H1 (cell line): ENCODE data around the gene STAT3. TPM values are rescaled to one million over a fixed set of nuclear protein-coding genes. Genes with fewer than 3 reads are reported as not detected.

Experiments used
- CTCF ChIA-PET: fragments of 300-600 bp; sonication (Branson Sonifier 250); formaldehyde crosslinking; loops from one replicate; lab custom pipeline; 2021; ENCODE audit not compliant: partially characterized antibody; lab: Charles Lee
- POLR2A ChIA-PET: fragments of 300-600 bp; sonication (Branson Sonifier 250); formaldehyde crosslinking; loops from one replicate; lab custom pipeline; 2021; ENCODE audit warnings: inconsistent platforms; ENCODE audit not compliant: partially characterized antibody; lab: Charles Lee
- DNase-seq, 2 experiments: peaks; one replicate each; pipeline versions ENCODE4 v3.0.0 to v3.0.0-alpha.2; 2010 to 2022; ENCODE audit warnings: low spot score in 2 of 2, low read depth in 1 of 2, mixed read lengths in 1 of 2
- FAIRE-seq: peaks from 2 replicates; lab custom pipeline; 2011; peaks lifted over from hg19 to GRCh38; lab: Jason Lieb, UNC
- H2AFZ ChIP-seq: 2 replicates; pipeline ENCODE4 v1.8.1; 2012; ENCODE audit warnings: low read length, inconsistent platforms
- H2AK5ac ChIP-seq: 2 replicates; pipeline ENCODE4 v1.6.1; 2013; ENCODE audit warnings: low read depth, low read length
- H2BK120ac ChIP-seq: replicated peaks from 2 replicates; pipeline ENCODE3; 2013; ENCODE audit warnings: low read depth, low read length, inconsistent platforms
- H2BK12ac ChIP-seq: 2 replicates; pipeline ENCODE4 v1.6.1; 2013; ENCODE audit warnings: low read depth, low read length
- H2BK15ac ChIP-seq: 2 replicates; pipeline ENCODE4 v1.6.1; 2013; ENCODE audit warnings: low read length
- H2BK20ac ChIP-seq: 2 replicates; pipeline ENCODE4 v1.6.1; 2013; ENCODE audit warnings: low read length
- H2BK5ac ChIP-seq: 2 replicates; pipeline ENCODE4 v1.6.1; 2013; ENCODE audit warnings: low read depth, low read length
- H3K14ac ChIP-seq: 2 replicates; pipeline ENCODE4 v1.6.1; 2013; ENCODE audit warnings: inconsistent platforms; ENCODE audit not compliant: insufficient read length
- H3K18ac ChIP-seq: 2 replicates; pipeline ENCODE4 v1.6.1; 2013; ENCODE audit warnings: low read length; ENCODE audit errors: extremely low read depth
- H3K23ac ChIP-seq: 2 replicates; pipeline ENCODE4 v1.6.1; 2013; ENCODE audit warnings: inconsistent platforms; ENCODE audit not compliant: insufficient read length
- H3K23me2 ChIP-seq: 2 replicates; pipeline ENCODE4 v1.6.1; 2013; ENCODE audit warnings: low read depth, low read length
- H3K27ac ChIP-seq: 2 replicates; pipeline ENCODE4 v1.6.1; 2011; ENCODE audit warnings: low read depth, low read length, inconsistent platforms
- H3K27me3 ChIP-seq, 4 experiments: replicated peaks in 1 of 4; 1 replicate in 1 of 4; 2 replicates in 3 of 4; pipeline versions ENCODE4 v1.6.1 to v1.8.1; 2011 to 2013; ENCODE audit warnings: low read length in 3 of 4, mild to moderate bottlenecking in 3 of 4, inconsistent platforms in 2 of 4, mixed read lengths in 2 of 4, moderate library complexity in 1 of 4; ENCODE audit not compliant: control insufficient read depth in 3 of 4, insufficient read depth in 3 of 4; ENCODE audit errors: extremely low read depth in 1 of 4
- H3K36me3 ChIP-seq, 4 experiments: 2 replicates each; pipeline versions ENCODE4 v1.6.1 to v1.8.1; 2011 to 2013; ENCODE audit warnings: mild to moderate bottlenecking in 4 of 4, low read length in 3 of 4, moderate library complexity in 2 of 4, control low read depth in 1 of 4, inconsistent platforms in 1 of 4; ENCODE audit not compliant: insufficient read depth in 4 of 4, control insufficient read depth in 2 of 4
- H3K4ac ChIP-seq: replicated peaks from 2 replicates; pipeline ENCODE3; 2013; ENCODE audit warnings: low read length, low read depth, mixed read lengths, inconsistent platforms; ENCODE audit not compliant: insufficient read length
- H3K4me1 ChIP-seq, 4 experiments: replicated peaks in 1 of 4; 1 replicate in 1 of 4; 2 replicates in 3 of 4; pipeline versions ENCODE4 v1.6.1 to v1.8.1; 2011 to 2013; ENCODE audit warnings: low read length in 3 of 4, inconsistent platforms in 2 of 4, mixed read lengths in 1 of 4; ENCODE audit not compliant: insufficient read depth in 4 of 4, control insufficient read depth in 3 of 4
- H3K4me2 ChIP-seq, 2 experiments: 2 replicates each; pipeline versions ENCODE4 v1.6.1 to v1.8.1; 2011 to 2013; ENCODE audit warnings: low read depth in 2 of 2, low read length in 2 of 2, control low read depth in 1 of 2, inconsistent platforms in 1 of 2, mild to moderate bottlenecking in 1 of 2; ENCODE audit not compliant: insufficient read depth in 1 of 2
- H3K4me3 ChIP-seq, 4 experiments: fragments of 200-600, 300-600 bp in 1 of 4; sonication (generic), shearing (Covaris generic), sonication (Bioruptor Twin) in 1 of 4; 2 replicates each; pipeline versions ENCODE4 v1.5.1 to v1.8.1; 2011 to 2016; ENCODE audit warnings: low read length in 4 of 4, low read depth in 3 of 4, control low read depth in 2 of 4, inconsistent platforms in 2 of 4, mild to moderate bottlenecking in 2 of 4, mixed read lengths in 1 of 4, moderate library complexity in 1 of 4; ENCODE audit not compliant: insufficient read depth in 2 of 4; ENCODE audit errors: extremely low read depth in 1 of 4
- H3K56ac ChIP-seq: replicated peaks from 2 replicates; pipeline ENCODE3; 2013; ENCODE audit warnings: low read depth, mild to moderate bottlenecking, mixed read lengths, low read length, inconsistent platforms; ENCODE audit not compliant: insufficient read length
- H3K79me1 ChIP-seq: 2 replicates; pipeline ENCODE4 v1.6.1; 2013; ENCODE audit warnings: low read depth, low read length, control low read depth
- H3K79me2 ChIP-seq, 2 experiments: 2 replicates each; pipeline versions ENCODE4 v1.6.1 to v1.8.1; 2012 to 2013; ENCODE audit warnings: low read length in 2 of 2, mild to moderate bottlenecking in 2 of 2, inconsistent platforms in 1 of 2; ENCODE audit not compliant: insufficient read depth in 2 of 2, control insufficient read depth in 1 of 2
- H3K9ac ChIP-seq, 4 experiments: replicated peaks in 1 of 4; 1 replicate in 1 of 4; 2 replicates in 3 of 4; pipeline versions ENCODE4 v1.6.1 to v1.8.1; 2011 to 2013; ENCODE audit warnings: low read depth in 3 of 4, low read length in 3 of 4, control low read depth in 2 of 4, mild to moderate bottlenecking in 2 of 4, moderate library complexity in 2 of 4, inconsistent platforms in 1 of 4; ENCODE audit errors: extremely low read depth in 1 of 4
- H3K9me3 ChIP-seq, 2 experiments: 2 replicates each; pipeline versions ENCODE4 v1.6.1 to v1.8.1; 2012 to 2013; ENCODE audit warnings: mild to moderate bottlenecking in 2 of 2, moderate library complexity in 2 of 2, control low read depth in 1 of 2, inconsistent platforms in 1 of 2, low read depth in 1 of 2, low read length in 1 of 2, mixed read lengths in 1 of 2; ENCODE audit not compliant: insufficient read depth in 2 of 2
- H4K20me1 ChIP-seq, 2 experiments: replicated peaks in 1 of 2; 2 replicates each; pipeline versions ENCODE3 to v1.8.1; 2011 to 2013; ENCODE audit warnings: inconsistent platforms in 2 of 2, low read length in 2 of 2, mild to moderate bottlenecking in 1 of 2; ENCODE audit not compliant: insufficient read depth in 2 of 2, control insufficient read depth in 1 of 2
- H4K5ac ChIP-seq: 2 replicates; pipeline ENCODE4 v1.6.1; 2013; ENCODE audit warnings: low read length, low read depth, mixed read lengths, inconsistent platforms; ENCODE audit not compliant: insufficient read length
- H4K8ac ChIP-seq: 2 replicates; pipeline ENCODE4 v1.8.0; 2013; ENCODE audit warnings: mild to moderate bottlenecking, moderate library complexity, low read length, inconsistent platforms; ENCODE audit not compliant: insufficient read depth; ENCODE audit errors: extremely low read depth
- H4K91ac ChIP-seq: replicated peaks from 2 replicates; pipeline ENCODE3; 2013; ENCODE audit warnings: low read length, mixed read lengths, inconsistent platforms; ENCODE audit not compliant: insufficient read length
- BRCA1 ChIP-seq: IDR thresholded peaks from 2 replicates; pipeline ENCODE4 v1.6.1; 2012; ENCODE audit warnings: low read depth, low read length, improper control_type of control experiment
- CHD1 ChIP-seq: IDR thresholded peaks from 2 replicates; pipeline ENCODE4 v1.6.1; 2012; ENCODE audit warnings: low read depth, low read length, improper control_type of control experiment
- CTBP2 ChIP-seq: IDR thresholded peaks from 2 replicates; pipeline ENCODE4 v1.7.0; 2011; ENCODE audit warnings: borderline replicate concordance, mild to moderate bottlenecking, moderate library complexity, mixed read lengths, low read length; ENCODE audit not compliant: insufficient read depth, insufficient read length
- FOSL1 ChIP-seq: IDR thresholded peaks from 2 replicates; pipeline ENCODE4 v1.6.1; 2011; ENCODE audit warnings: mild to moderate bottlenecking, low read depth, low read length, moderate library complexity; ENCODE audit not compliant: insufficient read depth
- GABPA ChIP-seq: IDR thresholded peaks from 2 replicates; pipeline ENCODE4 v1.6.1; 2011; ENCODE audit warnings: mild to moderate bottlenecking, low read length, moderate library complexity, borderline replicate concordance; ENCODE audit not compliant: insufficient read depth
- JUND ChIP-seq: IDR thresholded peaks from 2 replicates; pipeline ENCODE4 v1.6.1; 2011; ENCODE audit warnings: mild to moderate bottlenecking, improper control_type of control experiment, low read length
- NANOG ChIP-seq: IDR thresholded peaks from 2 replicates; pipeline ENCODE4 v1.6.1; 2011; ENCODE audit warnings: low read length, low read depth, mild to moderate bottlenecking, inconsistent platforms; ENCODE audit not compliant: insufficient read depth, poor library complexity, severe bottlenecking
- PHF8 ChIP-seq: fragments of 200-600 bp; sonication (generic); conservative IDR thresholded peaks from 2 replicates; pipeline ENCODE4 v1.7.1; 2012; ENCODE audit warnings: low read depth, mild to moderate bottlenecking, inconsistent platforms, low read length, moderate library complexity
- POU5F1 ChIP-seq: IDR thresholded peaks from 2 replicates; pipeline ENCODE4 v1.6.1; 2011; ENCODE audit warnings: low read depth, mild to moderate bottlenecking, low read length, moderate library complexity
- WGBS, 2 experiments: shearing (Covaris generic) in 1 of 2; methylation state at CpG; one replicate each; pipeline versions ENCODE4 v1.1.6 to v1.1.7; 2013 to 2015; ENCODE audit warnings: low lambda C conversion rate in 2 of 2, mixed read lengths in 2 of 2, inconsistent platforms in 1 of 2, low coverage in 1 of 2, missing lambda C conversion rate in 1 of 2; ENCODE audit not compliant: insufficient replicate concordance in 2 of 2, insufficient coverage in 1 of 2, insufficient read length in 1 of 2; ENCODE audit errors: extremely low coverage in 1 of 2, missing lambda C conversion rate in 1 of 2; 5-methylcytosine and 5-hydroxymethylcytosine counted together
- polyA plus RNA-seq, 7 experiments: library from polyadenylated mRNA; depleted of rRNA in 3 of 7; stranded (reverse) in 5 of 7; unstranded in 2 of 7; fragments of >200 nt in 5 of 7; fragments of 200-250 nt in 2 of 7; gene quantifications; 1 replicate in 5 of 7; 2 replicates in 1 of 7; 4 replicates in 1 of 7; pipeline versions ENCODE4 v1.2.1 to v1.2.3, GENCODE V29; 2011 to 2013; ENCODE audit warnings: missing spikeins in 2 of 7, mixed read lengths in 2 of 7
- total RNA-seq: library from RNA; stranded (reverse); fragmentation: NEBNext Ultra II Directional; extraction: Animal tissue kit (Norgen Biotek cat#: 25700); gene quantifications from 2 replicates; pipeline ENCODE4 v1.2.1, GENCODE V29; 2021

STAT3 gene
- total and polyA plus RNA-seq, 2 of the 8 experiments (the other 6 are each of a cell fraction or from before 2014, with no cell fraction given) = 38.4 to 94.1 TPM

GRCh38 chr17:42337442-42337841 lies 50.8 kb downstream of the STAT3 start:
- TF ChIP-seq PHF8 (no peak), JUND (no peak), CHD1 (no peak), GABPA (no peak), NANOG (no peak), POU5F1 (no peak), FOSL1 (no peak), CTBP2 (no peak), BRCA1 (no peak)
- Histone ChIP-seq H3K79me1 (no peaks in the 10 kb centered on the region), H3K14ac (no peak overlapping the region), H4K20me1 (peaks cover 0 to 2% of the 10 kb centered on the region in 2 experiments), H3K9me3 (no peaks in the 10 kb centered on the region), H3K23me2 (no peaks in the 10 kb centered on the region), H3K4me2 (no peak overlapping the region), H2AK5ac (no peak overlapping the region), H3K27me3 (no peaks in the 10 kb centered on the region), H3K79me2 (no peaks in the 10 kb centered on the region), H2AFZ (no peak overlapping the region), H2BK12ac (no peak overlapping the region), H3K56ac (no peak overlapping the region), H4K91ac (no peak overlapping the region), H3K27ac (no peak overlapping the region), H3K9ac (no peak overlapping the region), H3K4me3 (no peak overlapping the region), H2BK15ac (no peak overlapping the region), H3K23ac (no peak overlapping the region), H2BK20ac (no peak overlapping the region), H2BK120ac (no peak overlapping the region), H3K18ac (no peak overlapping the region), H2BK5ac (no peak overlapping the region), H4K5ac (no peak overlapping the region), H4K8ac (no peak overlapping the region), H3K36me3 (peaks cover 28 to 80% (median 55%) of the 10 kb centered on the region in 4 experiments), H3K4me1 (no peaks in the 10 kb centered on the region), H3K4ac (no peak overlapping the region)
- ChIA-PET CTCF (interaction anchor here (0.9 to 1.6 kb wide), 2 partner anchors 33 to 65 kb away, joined by 3 to 4 read pairs; no protein-coding TSS in a partner anchor), POLR2A (interaction anchor here (1.0 kb wide), 1 partner anchor 8 kb away, joined by 7 read pairs; no protein-coding TSS in a partner anchor)
- DNase-seq (no peak), FAIRE-seq (no peak)
- WGBS, 2 experiments = 94% methylated on average over 15 of the region's 15 CpGs; no CpG with 5 or more reads in 1 of the 2 experiments
